ENCODE results near the gene SMARCAL1. TPM values are rescaled to one million over a fixed set of nuclear protein-coding genes. Genes with fewer than 3 reads are reported as not detected.

The SMARCAL1 gene
- total RNA-seq, 1 donor from 2014 or later = 35.2 TPM

GRCh38 chr2:216406826-216407225, 5.5 kb upstream of the SMARCAL1 start:
- Mint-ChIP-seq H3K4me3 (ENCODE audit: unreplicated experiment) (no peak overlapping the region), H3K27ac (ENCODE audit: unreplicated experiment) (no peak overlapping the region), H3K27me3 (ENCODE audit: low read depth, unreplicated experiment) (peaks cover 11% of the 10 kb centered on the region), H3K9me3 (ENCODE audit: unreplicated experiment) (no peaks in the 10 kb centered on the region), H3K4me1 (ENCODE audit: low read depth, unreplicated experiment) (peaks cover 2% of the 10 kb centered on the region), H3K36me3 (ENCODE audit: low read depth, unreplicated experiment) (no peaks in the 10 kb centered on the region)
- H3K27ac ChIP-seq (ENCODE audit: low read depth, low read length) = no peak overlapping the region
- no peaks in the 10 kb centered on the region for H3K27me3 ChIP-seq (ENCODE audit: insufficient read depth, low read length)
- no peak for TF ChIP-seq EZH2 (IDR thresholded peaks at IDR 0.05; ENCODE audit: insufficient read depth, low read length)
- TF ChIP-seq, protein P1, sequence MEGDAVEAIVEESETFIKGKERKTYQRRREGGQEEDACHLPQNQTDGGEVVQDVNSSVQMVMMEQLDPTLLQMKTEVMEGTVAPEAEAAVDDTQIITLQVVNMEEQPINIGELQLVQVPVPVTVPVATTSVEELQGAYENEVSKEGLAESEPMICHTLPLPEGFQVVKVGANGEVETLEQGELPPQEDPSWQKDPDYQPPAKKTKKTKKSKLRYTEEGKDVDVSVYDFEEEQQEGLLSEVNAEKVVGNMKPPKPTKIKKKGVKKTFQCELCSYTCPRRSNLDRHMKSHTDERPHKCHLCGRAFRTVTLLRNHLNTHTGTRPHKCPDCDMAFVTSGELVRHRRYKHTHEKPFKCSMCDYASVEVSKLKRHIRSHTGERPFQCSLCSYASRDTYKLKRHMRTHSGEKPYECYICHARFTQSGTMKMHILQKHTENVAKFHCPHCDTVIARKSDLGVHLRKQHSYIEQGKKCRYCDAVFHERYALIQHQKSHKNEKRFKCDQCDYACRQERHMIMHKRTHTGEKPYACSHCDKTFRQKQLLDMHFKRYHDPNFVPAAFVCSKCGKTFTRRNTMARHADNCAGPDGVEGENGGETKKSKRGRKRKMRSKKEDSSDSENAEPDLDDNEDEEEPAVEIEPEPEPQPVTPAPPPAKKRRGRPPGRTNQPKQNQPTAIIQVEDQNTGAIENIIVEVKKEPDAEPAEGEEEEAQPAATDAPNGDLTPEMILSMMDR (IDR thresholded peaks at IDR 0.05; ENCODE audit: insufficient read depth, low read depth, low read length) = no peak
- no peak overlapping the region for H3K4me3 ChIP-seq (ENCODE audit: insufficient read depth, low read depth, low read length)
- H3K4me2 ChIP-seq (ENCODE audit: low read length) = no peak overlapping the region
- peaks cover 2% of the 10 kb centered on the region for H3K4me1 ChIP-seq (ENCODE audit: insufficient read depth, low read length)
- FAIRE-seq = no peak
- no peaks in the 10 kb centered on the region for H3K36me3 ChIP-seq (ENCODE audit: insufficient read depth, low read length)
- no peaks in the 10 kb centered on the region for H4K20me1 ChIP-seq (ENCODE audit: insufficient read depth, low read length)
- H3K9ac ChIP-seq (ENCODE audit: low read length) = no peak overlapping the region
- H2AFZ ChIP-seq (ENCODE audit: low read depth, low read length) = no peak overlapping the region
- H3K9me3 ChIP-seq (ENCODE audit: insufficient read depth, low read depth, low read length) = no peaks in the 10 kb centered on the region
- DNase-seq (ENCODE audit: low read depth) = no peak
- H3K79me2 ChIP-seq (ENCODE audit: insufficient read depth, low read length) = no peaks in the 10 kb centered on the region

GRCh38 chr2:216408426-216409290, 3.6 kb upstream of the SMARCAL1 start:
- DNase-seq (ENCODE audit: low read depth) (no peak), FAIRE-seq (no peak)
- no peaks in the 10 kb centered on the region for H3K36me3 ChIP-seq (ENCODE audit: insufficient read depth, low read length)
- H3K4me1 ChIP-seq (ENCODE audit: insufficient read depth, low read length) = peaks cover 4% of the 10 kb centered on the region
- H3K79me2 ChIP-seq (ENCODE audit: insufficient read depth, low read length) = peaks cover 7% of the 10 kb centered on the region
- H2AFZ ChIP-seq (ENCODE audit: low read depth, low read length) = no peak overlapping the region
- no peak overlapping the region for H3K9ac ChIP-seq (ENCODE audit: low read length)
- H3K27ac ChIP-seq (ENCODE audit: low read depth, low read length) = no peak overlapping the region
- TF ChIP-seq EZH2 (IDR thresholded peaks at IDR 0.05; ENCODE audit: insufficient read depth, low read length) = no peak
- TF ChIP-seq, protein P1 (IDR thresholded peaks at IDR 0.05; ENCODE audit: insufficient read depth, low read depth, low read length) = no peak
- no peaks in the 10 kb centered on the region for H3K27me3 ChIP-seq (ENCODE audit: insufficient read depth, low read length)
- no peak overlapping the region for H3K4me2 ChIP-seq (ENCODE audit: low read length)
- Mint-ChIP-seq H3K27me3 (ENCODE audit: low read depth, unreplicated experiment) (peaks cover 11% of the 10 kb centered on the region), H3K9me3 (ENCODE audit: unreplicated experiment) (no peaks in the 10 kb centered on the region), H3K27ac (ENCODE audit: unreplicated experiment) (no peak overlapping the region), H3K4me3 (ENCODE audit: unreplicated experiment) (no peak overlapping the region), H3K36me3 (ENCODE audit: low read depth, unreplicated experiment) (no peaks in the 10 kb centered on the region), H3K4me1 (ENCODE audit: low read depth, unreplicated experiment) (peaks cover 9% of the 10 kb centered on the region)
- H3K9me3 ChIP-seq (ENCODE audit: insufficient read depth, low read depth, low read length) = no peaks in the 10 kb centered on the region
- H3K4me3 ChIP-seq (ENCODE audit: insufficient read depth, low read depth, low read length) = no peak overlapping the region
- no peaks in the 10 kb centered on the region for H4K20me1 ChIP-seq (ENCODE audit: insufficient read depth, low read length)

- no peak overlapping the region for H2AFZ ChIP-seq (ENCODE audit: low read depth, low read length)
- no peak overlapping the region for H3K27ac ChIP-seq (ENCODE audit: low read depth, low read length)
- Mint-ChIP-seq H3K4me1 (ENCODE audit: low read depth, unreplicated experiment) (peaks cover 9% of the 10 kb centered on the region), H3K36me3 (ENCODE audit: low read depth, unreplicated experiment) (peaks cover 4% of the 10 kb centered on the region), H3K27me3 (ENCODE audit: low read depth, unreplicated experiment) (peaks cover 8% of the 10 kb centered on the region), H3K27ac (ENCODE audit: unreplicated experiment) (no peak overlapping the region), H3K9me3 (ENCODE audit: unreplicated experiment) (no peaks in the 10 kb centered on the region), H3K4me3 (ENCODE audit: unreplicated experiment) (no peak overlapping the region)
- DNase-seq (ENCODE audit: low read depth) (no peak), FAIRE-seq (no peak)
- H3K4me2 ChIP-seq (ENCODE audit: low read length) = no peak overlapping the region
- no peaks in the 10 kb centered on the region for H3K9me3 ChIP-seq (ENCODE audit: insufficient read depth, low read depth, low read length)
- H3K4me3 ChIP-seq (ENCODE audit: insufficient read depth, low read depth, low read length) = no peak overlapping the region
- peaks cover 10% of the 10 kb centered on the region for H3K79me2 ChIP-seq (ENCODE audit: insufficient read depth, low read length)
- no peaks in the 10 kb centered on the region for H4K20me1 ChIP-seq (ENCODE audit: insufficient read depth, low read length)
- TF ChIP-seq, protein P1 (IDR thresholded peaks at IDR 0.05; ENCODE audit: insufficient read depth, low read depth, low read length) = no peak
- no peak for TF ChIP-seq EZH2 (IDR thresholded peaks at IDR 0.05; ENCODE audit: insufficient read depth, low read length)
- peaks cover 4% of the 10 kb centered on the region for H3K4me1 ChIP-seq (ENCODE audit: insufficient read depth, low read length)
- peaks cover under 1% of the 10 kb centered on the region for H3K36me3 ChIP-seq (ENCODE audit: insufficient read depth, low read length)
- H3K27me3 ChIP-seq (ENCODE audit: insufficient read depth, low read length) = no peaks in the 10 kb centered on the region
- H3K9ac ChIP-seq (ENCODE audit: low read length) = no peak overlapping the region
Measured at GRCh38 chr2:216410550-216410949, 1.7 kb upstream of the SMARCAL1 start.

Measured in astrocyte (in vitro differentiated cells and primary cell).